HEK293 (cell line): ENCODE results near the gene MAML3.

Source experiments
- CTCF ChIA-PET: fragments of 350-600 bp; formaldehyde crosslinking; extraction: SDS; loops from one replicate; lab custom pipeline; 2021; ENCODE audit warnings: antibody characterized with exemption; lab: Yijun Ruan, JAX
- POLR2A ChIA-PET: fragments of 300-600 bp; formaldehyde crosslinking; extraction: SDS; loops from one replicate; lab custom pipeline; 2020; ENCODE audit warnings: antibody characterized with exemption, inconsistent platforms; lab: Yijun Ruan, JAX
- H3K27ac ChIP-seq: fragments of 200-500 bp; sonication (Bioruptor generic); 2 replicates; pipeline ENCODE4 v1.5.1; 2014; ENCODE audit warnings: low read depth, low read length, control low read depth, inconsistent platforms; ENCODE audit errors: extremely low read depth
- H3K36me3 ChIP-seq, 2 experiments: fragments of 200-500 bp in 1 of 2; sonication (Bioruptor generic) in 1 of 2; 1 replicate in 1 of 2; 2 replicates in 1 of 2; pipeline ENCODE4 v1.5.1; 2014 to 2017; ENCODE audit warnings: inconsistent platforms in 2 of 2, low read length in 2 of 2; ENCODE audit not compliant: control insufficient read depth in 2 of 2, insufficient read depth in 1 of 2
- H3K4me1 ChIP-seq: fragments of 200-500 bp; sonication (Bioruptor generic); 2 replicates; pipeline ENCODE4 v1.5.1; 2014; ENCODE audit warnings: mild to moderate bottlenecking, low read length, inconsistent platforms; ENCODE audit not compliant: control insufficient read depth, insufficient read depth
- H3K4me3 ChIP-seq: 2 replicates; pipeline ENCODE4 v1.5.1; 2011; ENCODE audit warnings: low read depth, mild to moderate bottlenecking, control low read depth, low read length, moderate library complexity
- H3K9me3 ChIP-seq: fragments of 200-500 bp; sonication (Bioruptor generic); 2 replicates; pipeline ENCODE4 v1.5.1; 2014; ENCODE audit warnings: low read depth, low read length, inconsistent platforms; ENCODE audit not compliant: control insufficient read depth, insufficient read depth
- PRDM2 ChIP-seq: fragments of 450-650 bp; formaldehyde crosslinking; IDR thresholded peaks from 2 replicates; pipeline ENCODE4 v1.5.1; 2016; ENCODE audit warnings: missing biosample characterization, missing genetic modification characterization, borderline replicate concordance
- WT1 ChIP-seq: fragments of 450-650 bp; formaldehyde crosslinking; IDR thresholded peaks from 2 replicates; pipeline ENCODE4 v1.5.1; 2016; ENCODE audit warnings: missing biosample characterization, missing genetic modification characterization
- ZBTB11 ChIP-seq: fragments of 450-650 bp; formaldehyde crosslinking; conservative IDR thresholded peaks from 2 replicates; pipeline ENCODE4 v1.5.1; 2016; ENCODE audit warnings: low read depth, missing biosample characterization, missing genetic modification characterization
- ZNF132 ChIP-seq: fragments of 450-650 bp; formaldehyde crosslinking; IDR thresholded peaks from 2 replicates; pipeline ENCODE4 v1.5.1; 2017; ENCODE audit warnings: missing biosample characterization, missing genetic modification characterization, borderline replicate concordance
- ZNF174 ChIP-seq: fragments of 450-650 bp; formaldehyde crosslinking; IDR thresholded peaks from 2 replicates; pipeline ENCODE4 v1.5.0; 2017; ENCODE audit warnings: missing biosample characterization, mild to moderate bottlenecking, missing genetic modification characterization
- ZNF239 ChIP-seq: fragments of 450-650 bp; formaldehyde crosslinking; IDR thresholded peaks from 2 replicates; pipeline ENCODE4 v1.5.1; 2016; ENCODE audit warnings: missing biosample characterization, missing genetic modification characterization
- ZNF266 ChIP-seq: fragments of 450-650 bp; formaldehyde crosslinking; IDR thresholded peaks from 2 replicates; pipeline ENCODE4 v1.5.1; 2016; ENCODE audit warnings: missing biosample characterization, missing genetic modification characterization, low read depth
- ZNF280D ChIP-seq: fragments of 450-650 bp; formaldehyde crosslinking; IDR thresholded peaks from 2 replicates; pipeline ENCODE4 v1.5.1; 2016; ENCODE audit warnings: missing biosample characterization, missing genetic modification characterization
- ZNF426 ChIP-seq: fragments of 450-650 bp; formaldehyde crosslinking; IDR thresholded peaks from 2 replicates; pipeline ENCODE4 v1.5.1; 2017; ENCODE audit warnings: missing biosample characterization, missing genetic modification characterization, mild to moderate bottlenecking, inconsistent platforms, moderate library complexity
- ZNF473 ChIP-seq: fragments of 450-650 bp; formaldehyde crosslinking; IDR thresholded peaks from 2 replicates; pipeline ENCODE4 v1.5.1; 2017; ENCODE audit warnings: missing biosample characterization, missing genetic modification characterization
- ZNF518A ChIP-seq: fragments of 450-650 bp; formaldehyde crosslinking; conservative IDR thresholded peaks from 2 replicates; pipeline ENCODE4 v1.5.1; 2016; ENCODE audit warnings: low read depth, missing biosample characterization, missing genetic modification characterization
- ZNF610 ChIP-seq: fragments of 450-650 bp; formaldehyde crosslinking; IDR thresholded peaks from 2 replicates; pipeline ENCODE4 v1.5.1; 2016; ENCODE audit warnings: missing biosample characterization, missing genetic modification characterization, borderline replicate concordance
- ZNF621 ChIP-seq: fragments of 450-650 bp; formaldehyde crosslinking; IDR thresholded peaks from 2 replicates; pipeline ENCODE4 v1.5.1; 2017; ENCODE audit warnings: missing biosample characterization, missing genetic modification characterization
- ZNF692 ChIP-seq: fragments of 450-650 bp; formaldehyde crosslinking; IDR thresholded peaks from 2 replicates; pipeline ENCODE4 v1.5.1; 2016; ENCODE audit warnings: missing biosample characterization, missing genetic modification characterization
- ZNF76 ChIP-seq: fragments of 450-650 bp; formaldehyde crosslinking; IDR thresholded peaks from 2 replicates; pipeline ENCODE4; 2016; ENCODE audit warnings: low read depth, missing biosample characterization, missing genetic modification characterization, borderline replicate concordance
- ZSCAN16 ChIP-seq: fragments of 450-650 bp; formaldehyde crosslinking; IDR thresholded peaks from 2 replicates; pipeline ENCODE4 v1.5.1; 2016; ENCODE audit warnings: missing biosample characterization, missing genetic modification characterization

The MAML3 gene

GRCh38 chr4:140105436-140105835 lies 48.5 kb downstream of the MAML3 start:
- Histone ChIP-seq H3K4me3 (no peak overlapping the region), H3K27ac (no peak overlapping the region), H3K36me3 (no peaks in the 10 kb centered on the region), H3K4me1 (no peaks in the 10 kb centered on the region), H3K9me3 (no peaks in the 10 kb centered on the region)
- TF ChIP-seq PRDM2 (tag by site-specific recombination): no peak
- TF ChIP-seq ZNF76 (tag by site-specific recombination): no peak
- no peak for TF ChIP-seq WT1 (tag by site-specific recombination)
- no peak for TF ChIP-seq ZNF280D
- TF ChIP-seq ZNF692: no peak
- CTCF ChIA-PET: no interaction called here
- POLR2A ChIA-PET: no interaction called here

GRCh38 chr4:140103676-140104075 lies 50.3 kb downstream of the MAML3 start:
- no peak overlapping the region for H3K27ac ChIP-seq
- POLR2A ChIA-PET: no interaction called here
- no peak overlapping the region for H3K4me3 ChIP-seq
- no peaks in the 10 kb centered on the region for H3K4me1 ChIP-seq
- H3K36me3 ChIP-seq: no peaks in the 10 kb centered on the region
- CTCF ChIA-PET: no interaction called here
- no peaks in the 10 kb centered on the region for H3K9me3 ChIP-seq
- TF ChIP-seq ZNF473 (no peak), ZNF174 (tag by site-specific recombination) (no peak), ZSCAN16 (tag by site-specific recombination) (no peak), ZNF621 (tag by site-specific recombination) (no peak), ZNF518A (tag by site-specific recombination) (no peak), ZNF132 (tag by site-specific recombination) (no peak), ZBTB11 (tag by site-specific recombination) (no peak), ZNF239 (tag by site-specific recombination) (no peak), ZNF610 (tag by site-specific recombination) (no peak), ZNF266 (tag by site-specific recombination) (no peak), ZNF426 (tag by site-specific recombination) (no peak)
